GM18505 (cell line): ENCODE results near the gene PTN.

ENCODE experiments used
- ATAC-seq: cut with Tn5 transposase; IDR thresholded peaks from one replicate; pipeline ENCODE4 v1.9.1; 2021; ENCODE audit not compliant: unreplicated experiment
- POLR2A ChIP-seq: IDR thresholded peaks from 4 replicates; pipeline ENCODE4 v1.6.1; 2011; ENCODE audit warnings: borderline replicate concordance; ENCODE audit not compliant: insufficient read depth, insufficient read length; ENCODE audit errors: extremely low read depth

PTN gene

DNA sequence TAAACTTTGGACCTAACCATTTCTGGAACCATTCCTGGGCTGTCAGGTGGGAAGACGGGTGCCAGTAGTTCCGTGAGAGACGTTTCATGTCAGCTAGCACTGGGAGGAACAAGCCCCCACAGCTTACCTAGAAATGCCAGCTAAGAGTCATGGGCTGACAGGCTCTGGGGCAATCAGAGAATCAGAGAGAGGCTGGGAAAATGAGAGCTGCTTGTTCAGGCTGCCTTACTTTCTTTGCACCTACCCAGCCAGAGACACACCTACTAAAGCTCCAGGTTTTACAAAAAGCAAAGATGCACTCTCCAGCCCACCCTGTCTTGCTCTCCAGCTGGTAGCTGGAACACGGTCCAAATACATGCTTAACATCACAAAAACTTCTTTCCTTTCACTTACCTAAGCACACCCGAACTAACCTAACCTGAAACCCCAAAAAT is 688 bp downstream of the PTN start:
- no peak for ATAC-seq
- TF ChIP-seq POLR2A: no peak

DNA sequence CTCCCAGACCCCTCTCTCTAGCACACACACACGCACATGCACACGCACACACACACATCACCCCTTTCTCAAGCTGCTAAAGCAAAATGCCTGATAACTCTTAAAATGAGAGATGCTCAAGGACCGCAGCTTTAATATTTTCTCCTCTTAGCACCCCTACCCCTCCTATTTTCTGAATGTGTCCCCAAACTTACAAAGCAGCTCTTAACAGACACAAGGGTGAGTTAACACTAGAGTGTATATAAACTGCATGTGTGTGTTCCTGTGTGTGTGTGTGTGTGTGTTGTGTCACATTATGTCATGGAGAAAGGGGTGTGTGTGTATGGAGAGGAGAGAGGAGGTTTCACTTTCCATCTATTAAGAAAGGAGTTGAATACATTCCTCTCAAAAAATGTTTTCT is 1.3 kb downstream of the PTN start:
- no peak for TF ChIP-seq POLR2A
- ATAC-seq: no peak

DNA sequence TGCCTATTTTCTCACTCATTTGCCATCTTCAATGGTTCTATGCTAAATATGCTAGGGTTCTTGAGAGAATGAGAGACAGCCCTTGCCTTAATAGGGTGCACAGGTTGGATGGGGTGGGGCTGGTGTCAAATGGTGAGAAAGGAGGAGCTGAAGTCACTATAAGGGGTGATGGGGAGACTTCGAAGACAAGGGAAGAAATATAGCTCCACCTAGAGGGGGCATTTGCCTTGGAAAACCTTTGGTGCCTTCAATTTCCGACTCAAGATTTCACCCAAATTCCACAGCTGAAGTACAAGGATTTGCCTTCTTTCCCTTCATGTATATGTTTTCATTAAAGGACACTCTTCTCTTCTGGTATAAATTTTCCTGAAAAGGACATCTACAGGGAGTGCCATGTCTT is 5.6 kb downstream of the PTN start:
- ATAC-seq: no peak
- TF ChIP-seq POLR2A: no peak

DNA sequence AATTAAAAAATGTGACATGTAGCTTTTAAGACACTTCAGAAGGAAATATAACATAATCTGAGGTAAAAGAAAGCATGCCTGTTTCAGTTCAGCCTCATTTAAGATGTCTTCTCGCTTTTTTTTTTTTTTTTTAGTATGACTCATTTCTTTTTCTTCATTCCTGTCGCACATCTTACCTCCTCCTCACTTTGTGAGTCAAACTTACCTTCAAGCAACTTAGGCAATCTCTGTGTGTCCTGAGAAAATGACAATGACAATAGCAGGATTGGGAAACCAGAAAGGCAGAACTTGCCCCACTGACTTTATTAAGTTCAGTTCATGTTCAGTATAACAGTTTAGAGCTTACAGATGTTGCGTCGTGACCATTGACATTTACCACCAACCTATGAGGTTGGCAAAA is 7.7 kb downstream of the PTN start:
- no peak for ATAC-seq
- no peak for TF ChIP-seq POLR2A

DNA sequence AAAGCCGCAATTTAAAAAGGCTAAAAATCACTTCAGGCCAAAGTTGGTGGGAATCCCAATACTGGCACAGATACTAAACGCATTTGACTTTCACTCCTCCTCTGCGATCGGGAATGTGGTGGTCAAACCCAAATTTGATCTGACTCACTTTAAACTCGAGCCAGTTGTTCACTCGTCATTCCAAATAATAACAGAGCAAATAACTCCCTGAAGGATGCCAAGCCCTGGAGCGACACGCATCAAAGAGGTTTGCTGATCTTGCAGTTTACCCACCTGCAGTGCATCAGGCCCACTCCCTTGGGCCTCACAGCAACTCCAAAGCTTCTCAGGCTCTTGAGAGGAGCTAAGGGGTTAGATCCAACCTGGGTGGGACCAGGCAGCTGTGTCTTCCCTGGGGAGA is 12.2 kb downstream of the PTN start:
- TF ChIP-seq POLR2A: no peak
- ATAC-seq: no peak

DNA sequence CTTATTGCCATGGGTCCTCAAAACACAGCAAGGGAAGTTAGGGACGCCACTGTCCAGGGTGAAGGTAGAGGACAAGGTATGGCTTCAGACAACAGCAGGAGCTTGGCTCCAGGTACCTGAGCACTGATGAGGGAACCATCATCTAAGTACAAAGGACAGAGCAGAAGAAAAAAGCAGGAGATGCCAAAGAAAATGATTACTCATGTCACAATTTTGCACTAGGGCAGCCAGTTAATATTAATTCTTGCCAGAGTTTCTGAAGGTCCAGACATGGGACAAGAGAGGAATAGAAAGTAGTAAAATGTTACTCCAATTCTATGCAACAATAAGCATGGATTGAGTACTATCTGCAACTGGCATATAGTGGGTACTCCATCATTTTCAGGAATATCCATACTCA is 14.1 kb downstream of the PTN start:
- no peak for TF ChIP-seq POLR2A
- ATAC-seq: no peak

DNA sequence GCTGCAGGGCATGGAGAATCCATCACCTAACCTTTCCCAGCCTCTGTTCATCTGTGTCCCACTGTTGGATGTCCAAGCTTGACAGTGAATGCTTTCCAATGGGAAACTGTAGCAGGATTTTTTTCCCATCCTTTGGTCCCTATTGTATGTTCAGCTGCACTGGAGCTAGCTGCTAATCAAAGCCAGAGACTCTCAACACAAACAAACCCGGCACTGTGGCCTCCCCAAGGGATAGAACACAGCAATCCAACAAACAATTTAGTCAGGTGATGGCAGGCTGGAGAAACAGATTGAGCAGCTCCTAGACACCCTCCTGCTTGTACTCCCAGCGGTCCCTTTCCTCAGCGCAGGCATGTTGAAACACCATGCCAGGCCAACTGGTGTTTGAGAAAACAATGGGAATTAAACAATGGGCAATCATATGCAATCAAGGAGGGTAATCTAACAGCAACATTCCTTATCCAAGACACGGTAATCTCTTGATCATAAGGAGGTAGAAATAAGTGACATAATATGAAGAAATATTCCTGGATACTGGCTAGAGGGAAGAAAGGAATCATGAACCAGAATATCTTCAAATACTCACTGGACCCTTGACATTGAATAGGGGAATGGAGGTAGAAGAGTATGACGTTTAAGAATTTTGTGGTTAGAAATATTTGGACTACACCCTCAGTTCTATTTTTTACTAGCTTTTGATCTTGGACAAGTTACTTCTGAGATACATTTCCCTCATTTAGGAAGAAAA is 15.0 kb downstream of the PTN start:
- TF ChIP-seq POLR2A: no peak
- no peak for ATAC-seq

DNA sequence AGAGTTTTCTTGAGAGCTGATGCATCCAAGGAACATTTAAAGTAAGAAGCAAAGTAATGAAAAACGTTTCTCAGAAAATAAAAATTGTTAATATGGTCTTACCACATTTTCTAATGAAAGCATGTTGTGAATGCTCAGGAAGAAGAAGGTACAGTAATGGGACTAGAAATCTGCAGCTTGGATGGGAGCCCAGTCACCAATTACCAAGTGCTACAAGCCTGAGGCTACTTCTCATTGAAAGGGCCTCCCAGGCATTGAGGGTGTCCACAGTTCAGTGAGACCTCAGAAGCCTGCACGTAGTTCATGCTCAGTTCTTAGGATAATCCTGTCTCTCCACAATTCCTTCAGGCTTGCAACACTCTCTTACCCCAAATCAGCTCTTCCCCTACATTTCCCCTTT is 17.6 kb downstream of the PTN start:
- ATAC-seq: no peak
- no peak for TF ChIP-seq POLR2A

DNA sequence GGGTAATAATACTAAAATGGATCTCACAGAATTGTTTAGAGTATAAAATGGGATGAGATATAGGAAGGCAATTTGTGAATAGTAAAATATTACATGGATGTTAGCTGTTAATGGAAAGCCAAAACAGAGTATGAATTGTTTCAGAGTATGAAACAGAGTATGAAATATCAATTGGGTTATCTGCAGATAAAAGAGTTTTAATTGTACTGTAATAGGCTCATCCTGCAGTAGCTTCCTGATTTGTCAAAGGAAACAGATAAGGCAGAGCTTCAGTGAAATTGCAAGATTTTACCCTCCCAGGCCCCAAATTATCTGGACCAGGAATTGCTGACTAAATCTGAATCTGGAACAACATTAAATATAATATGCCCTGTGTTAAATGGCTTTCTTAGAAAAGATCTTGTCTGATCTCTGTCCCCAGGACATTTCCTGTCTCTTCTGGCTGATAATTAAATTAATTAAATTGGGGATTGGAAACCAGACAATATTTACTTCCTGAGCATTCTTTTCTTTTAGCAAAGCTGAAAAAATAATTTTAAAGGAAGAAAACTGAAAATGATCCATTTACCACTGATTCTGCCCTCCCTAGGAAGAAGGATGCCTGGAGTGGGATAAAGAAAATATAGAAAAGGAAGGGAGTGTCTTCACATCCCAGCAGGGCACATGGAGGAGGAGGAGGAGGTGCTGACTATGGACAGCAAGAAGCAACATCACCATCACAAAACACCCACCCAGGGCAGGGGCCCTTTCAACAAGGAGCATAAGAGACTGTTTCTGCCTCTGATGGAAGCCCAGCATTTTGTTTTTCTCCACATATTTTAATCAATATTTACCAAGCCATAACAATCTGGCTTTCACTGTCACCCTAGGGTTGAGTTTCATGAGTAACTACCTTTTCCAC is 18.5 kb downstream of the PTN start:
- TF ChIP-seq POLR2A: no peak

DNA sequence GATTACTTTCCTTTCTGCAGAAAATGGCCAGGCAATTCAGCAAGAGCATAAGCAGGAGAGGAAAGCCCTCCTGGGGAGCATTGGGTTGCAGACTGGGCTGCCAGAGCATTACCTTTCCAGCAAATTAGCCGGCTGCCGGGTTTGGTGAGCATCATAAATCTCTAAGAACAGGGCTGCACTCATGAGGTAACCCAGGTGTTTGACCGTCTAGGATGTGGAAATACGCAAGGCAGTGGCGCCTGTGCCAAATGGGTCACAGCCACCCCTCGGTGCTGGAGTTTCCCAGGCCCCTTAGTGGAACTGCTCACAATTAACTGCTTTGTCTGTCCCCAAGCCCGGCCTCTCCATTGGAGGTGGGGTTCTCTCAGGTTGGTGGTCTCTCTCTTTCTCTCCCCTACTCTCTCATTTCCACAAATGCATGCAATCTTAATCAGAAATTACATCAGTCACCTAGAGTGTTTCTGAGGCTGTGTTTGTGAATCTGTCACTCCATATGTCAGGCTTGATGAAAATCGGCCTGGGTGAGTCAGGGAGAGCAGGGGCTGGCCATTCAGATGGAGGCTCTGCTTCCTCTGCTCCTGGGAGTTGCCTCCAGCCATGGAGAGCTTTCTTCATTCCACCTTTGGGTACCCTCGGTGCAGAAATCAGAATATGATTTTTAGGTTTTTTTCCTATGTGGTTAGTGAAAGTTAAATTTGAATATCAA is 26.7 kb downstream of the PTN start:
- ATAC-seq: no peak
- no peak for TF ChIP-seq POLR2A

More for the DNA sequence above, 18.5 kb downstream of the PTN start:
- no peak for ATAC-seq

DNA sequence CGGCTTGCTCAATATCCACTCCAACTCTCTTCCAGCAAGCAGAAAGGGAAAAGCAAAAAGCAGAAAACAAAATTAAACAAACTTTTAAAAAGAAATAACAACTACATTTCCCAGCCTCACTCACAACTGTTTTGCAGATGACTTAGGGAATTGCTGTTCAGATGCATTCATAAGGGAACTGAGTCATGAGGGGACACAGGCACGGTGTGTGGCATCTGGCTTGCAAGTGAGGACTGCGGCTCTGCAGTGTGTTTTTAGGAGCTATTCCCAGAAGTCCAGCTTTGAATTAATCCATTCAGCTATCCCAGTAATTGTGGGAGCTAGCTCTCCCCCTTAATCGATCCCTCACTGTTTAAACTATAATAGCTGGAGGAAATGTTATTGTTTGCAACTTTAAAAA is 30.3 kb downstream of the PTN start:
- no peak for ATAC-seq
- no peak for TF ChIP-seq POLR2A

DNA sequence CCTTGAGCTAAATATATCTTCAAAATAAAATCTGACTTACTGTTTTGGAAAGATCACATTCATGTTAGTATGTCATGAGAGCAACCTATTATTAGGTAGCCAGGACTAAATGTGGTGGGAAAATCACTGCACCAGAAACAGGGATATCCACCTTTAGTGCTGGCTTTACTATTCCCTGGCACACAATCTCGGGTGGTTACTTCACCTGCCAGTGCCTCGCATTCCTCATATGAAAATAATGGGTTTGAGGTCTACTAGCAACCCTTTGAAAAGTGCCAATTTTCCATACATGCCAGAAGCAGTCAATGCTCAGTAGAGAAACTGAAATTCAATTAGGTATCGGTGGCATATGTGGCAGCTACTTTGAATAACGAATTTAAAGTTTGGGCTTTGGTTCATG is 36.8 kb downstream of the PTN start:
- no peak for ATAC-seq
- no peak for TF ChIP-seq POLR2A

DNA sequence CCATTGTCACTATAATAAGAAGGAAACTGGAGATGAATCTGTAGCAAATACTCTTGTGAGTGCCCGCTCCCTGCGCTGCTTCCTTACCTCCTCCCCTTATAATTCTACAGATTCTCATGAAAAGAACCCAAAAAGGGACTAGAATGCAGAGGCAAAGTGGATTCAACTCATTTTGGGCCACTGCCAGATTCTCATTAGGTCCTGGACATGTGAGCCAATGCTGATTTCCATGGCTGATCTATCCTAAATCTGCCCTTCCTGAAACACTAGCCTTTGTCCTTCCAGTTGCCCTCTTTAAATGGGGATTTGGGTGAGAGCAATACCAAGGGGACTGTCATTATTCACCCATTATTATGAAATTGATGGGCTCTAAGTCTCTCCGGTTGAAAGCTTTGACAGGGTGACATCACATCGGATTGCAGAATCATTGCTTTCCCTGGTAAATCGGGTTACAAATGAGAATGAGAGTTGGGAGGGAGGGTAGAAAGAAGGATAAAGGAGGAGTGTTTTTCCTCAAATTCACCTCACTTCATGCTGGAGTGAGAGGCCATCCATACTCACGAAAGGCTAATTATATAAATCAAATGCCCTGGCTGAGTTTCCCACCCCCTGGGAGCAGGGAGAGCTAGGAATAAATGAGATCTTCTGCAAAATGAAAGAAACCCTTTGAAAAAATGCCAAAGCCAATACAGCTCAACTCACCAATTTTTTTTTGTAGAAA is 37.5 kb downstream of the PTN start:
- ATAC-seq: no peak
- TF ChIP-seq POLR2A: no peak
